GM12878 (cell line): Measurements from ENCODE around the gene ST7. TPM values are rescaled to one million over a fixed set of nuclear protein-coding genes. Genes with fewer than 3 reads are reported as not detected.

Experiments used
- ATAC-seq: fragments of 200-7000 bp; cut with Tn5 transposase; 3 replicates; pipeline ENCODE4 v1.9.1; 2020; ENCODE audit warnings: mild to moderate bottlenecking, moderate library complexity
- BruUV-seq: library from RNA; stranded (reverse); fragments of 400-500 nt; replicated peaks from 2 replicates; lab custom pipeline; 2021; lab: Mats Ljungman, UMichigan
- CTCF ChIA-PET: fragments of 300-600 bp; sonication (Branson Sonifier 250); formaldehyde crosslinking; extraction: SDS; loops from one replicate; lab custom pipeline; 2021; ENCODE audit warnings: inconsistent platforms; lab: Yijun Ruan, JAX
- POLR2A ChIA-PET: fragments of 350-600 bp; formaldehyde crosslinking; extraction: SDS; loops from one replicate; lab custom pipeline; 2021; ENCODE audit warnings: inconsistent platforms; lab: Charles Lee
- RAD21 ChIA-PET: fragments of 300-600 bp; sonication (Branson Sonifier 250); formaldehyde crosslinking; loops from one replicate; lab custom pipeline; 2023; ENCODE audit warnings: antibody characterized with exemption; ENCODE audit not compliant: unreplicated experiment; lab: Charles Lee
- SMC1A ChIA-PET: fragments of 300-600 bp; sonication (Branson Sonifier 250); formaldehyde crosslinking; loops from one replicate; lab custom pipeline; 2023; ENCODE audit not compliant: unreplicated experiment, uncharacterized antibody; lab: Charles Lee
- DNase-seq: peaks from one replicate; pipeline ENCODE4 v3.0.0-alpha.2; 2011; ENCODE audit warnings: low read depth, low spot score
- FAIRE-seq: peaks from 3 replicates; lab custom pipeline; 2011; peaks lifted over from hg19 to GRCh38; lab: Jason Lieb, UNC
- H2AFZ ChIP-seq: 2 replicates; pipeline ENCODE4 v1.6.0; 2011; ENCODE audit warnings: low read depth, low read length, control low read depth; ENCODE audit not compliant: control insufficient read depth
- H3K27ac ChIP-seq: 2 replicates; pipeline ENCODE4 v1.5.1; 2011; ENCODE audit warnings: control low read depth; ENCODE audit not compliant: control insufficient read depth, insufficient read depth
- H3K27me3 ChIP-seq, 2 experiments: replicated peaks in 1 of 2; 2 replicates each; pipeline versions ENCODE4 v1.6.0 to v1.6.1; 2011; ENCODE audit warnings: low read length in 1 of 2; ENCODE audit not compliant: control insufficient read depth in 2 of 2, insufficient read depth in 2 of 2
- H3K36me3 ChIP-seq, 2 experiments: 2 replicates each; pipeline ENCODE4 v1.5.1; 2011; ENCODE audit warnings: low read length in 1 of 2; ENCODE audit not compliant: control insufficient read depth in 2 of 2, insufficient read depth in 2 of 2
- H3K4me1 ChIP-seq: 2 replicates; pipeline ENCODE4 v1.6.1; 2011; ENCODE audit warnings: mild to moderate bottlenecking, low read length, moderate library complexity, mixed read lengths; ENCODE audit not compliant: control insufficient read depth, insufficient read depth
- H3K4me2 ChIP-seq: 2 replicates; pipeline ENCODE4 v1.6.0; 2011; ENCODE audit warnings: control low read depth; ENCODE audit not compliant: control insufficient read depth, insufficient read depth
- H3K4me3 ChIP-seq: fragments of 200-600 bp; sonication (generic); 2 replicates; pipeline ENCODE4 v1.5.1; 2016
- H3K79me2 ChIP-seq: 2 replicates; pipeline ENCODE4 v1.6.0; 2011; ENCODE audit warnings: low read length; ENCODE audit not compliant: control insufficient read depth, insufficient read depth
- H3K9ac ChIP-seq: 2 replicates; pipeline ENCODE4 v1.8.0; 2011; ENCODE audit warnings: low read length, control low read depth, mixed read lengths; ENCODE audit not compliant: control insufficient read depth, insufficient read depth
- H3K9me3 ChIP-seq: replicated peaks from 3 replicates; pipeline ENCODE4 v1.5.1; 2011; ENCODE audit warnings: mild to moderate bottlenecking, low read length; ENCODE audit not compliant: control insufficient read depth, insufficient read depth
- H4K20me1 ChIP-seq: 2 replicates; pipeline ENCODE4 v1.6.0; 2011; ENCODE audit not compliant: control insufficient read depth, insufficient read depth
- BRCA1 ChIP-seq: IDR thresholded peaks from 2 replicates; pipeline ENCODE4 v1.6.1; 2011; ENCODE audit warnings: low read depth, low read length, improper control_type of control experiment
- CHD1 ChIP-seq: IDR thresholded peaks from 2 replicates; pipeline ENCODE4 v1.6.1; 2012; ENCODE audit warnings: low read depth, low read length, improper control_type of control experiment
- ELK1 ChIP-seq: IDR thresholded peaks from 2 replicates; pipeline ENCODE4 v1.6.1; 2012; ENCODE audit warnings: low read depth, low read length, improper control_type of control experiment
- KAT2A ChIP-seq: conservative IDR thresholded peaks from 2 replicates; pipeline ENCODE4 v1.6.1; 2011; ENCODE audit warnings: low read depth, low read length; ENCODE audit not compliant: control insufficient read depth
- NFYA ChIP-seq: IDR thresholded peaks from 2 replicates; pipeline ENCODE4 v1.6.1; 2011; ENCODE audit warnings: low read depth, mild to moderate bottlenecking, low read length, improper control_type of control experiment, borderline replicate concordance
- PAX8 ChIP-seq: fragments of 450-650 bp; IDR thresholded peaks from 2 replicates; pipeline ENCODE4 v1.6.1; 2017; ENCODE audit warnings: mild to moderate bottlenecking, moderate library complexity
- RUNX3 ChIP-seq: IDR thresholded peaks from 2 replicates; pipeline ENCODE4 v1.6.1; 2012; ENCODE audit warnings: low read length, inconsistent platforms
- SIX5 ChIP-seq: IDR thresholded peaks from 2 replicates; pipeline ENCODE4 v1.6.1; 2011; ENCODE audit warnings: mild to moderate bottlenecking, low read depth, low read length, moderate library complexity; ENCODE audit not compliant: severe bottlenecking
- SPI1 ChIP-seq: IDR thresholded peaks from 2 replicates; pipeline ENCODE4 v1.6.1; 2011; ENCODE audit warnings: low read depth, mild to moderate bottlenecking, low read length, moderate library complexity, borderline replicate concordance; ENCODE audit not compliant: insufficient read depth
- ZNF207 ChIP-seq: fragments of 450-650 bp; IDR thresholded peaks from 2 replicates; pipeline ENCODE4 v1.6.1; 2014; ENCODE audit warnings: antibody characterized with exemption, mild to moderate bottlenecking, borderline replicate concordance
- WGBS: methylation state at CpG from one replicate; pipeline ENCODE4 v1.1.6; 2016; ENCODE audit warnings: low lambda C conversion rate; ENCODE audit not compliant: insufficient replicate concordance, insufficient coverage; ENCODE audit errors: missing lambda C conversion rate; 5-methylcytosine and 5-hydroxymethylcytosine counted together
- in situ Hi-C: fragments of 300-500 bp; cut with MboI; formaldehyde crosslinking; loops from 9 replicates; pipeline ENCODE4 v1.14.3; 2018; ENCODE audit warnings: mixed read lengths
- intact Hi-C: fragments of 100-400 bp; cut with micrococcal nuclease; formaldehyde crosslinking; loops from one replicate; pipeline ENCODE4 v1.14.2; 2022; ENCODE audit not compliant: unreplicated experiment
- polyA plus RNA-seq, 11 experiments: library from polyadenylated mRNA; depleted of rRNA in 4 of 11; unstranded in 6 of 11; stranded (reverse) in 5 of 11; fragments of >200 nt; fragmentation: Nextera tagmentation in 4 of 11; fragmentation: Illumina TruSeq in 1 of 11; extraction: Ambion mirVana in 4 of 11; extraction: Trizol in 1 of 11; gene quantifications; 1 replicate in 1 of 11; 2 replicates in 10 of 11; pipeline versions ENCODE4 v1.2.1 to v1.2.3, GENCODE V29; 2011 to 2016; ENCODE audit warnings: inconsistent platforms in 2 of 11, missing spikeins in 2 of 11, low read depth in 1 of 11
- total RNA-seq, 4 experiments: library from RNA; depleted of rRNA in 3 of 4; stranded (reverse); fragments of >200 nt in 3 of 4; fragmentation: Illumina TruSeq in 1 of 4; extraction: Trizol in 1 of 4; gene quantifications; 2 replicates each; pipeline versions ENCODE4 v1.2.1 to v1.2.3, GENCODE V29; 2013 to 2021
- TF ChIP-seq, protein P1 (sequence below): IDR thresholded peaks from 2 replicates; pipeline ENCODE4 v1.6.1; 2011; ENCODE audit warnings: borderline replicate concordance, low read depth, mild to moderate bottlenecking, moderate library complexity, mixed read lengths, low read length; ENCODE audit not compliant: insufficient read depth; ENCODE audit errors: extremely low read length
- TF ChIP-seq, protein P2 (sequence below): IDR thresholded peaks from 2 replicates; pipeline ENCODE4 v1.6.1; 2011; ENCODE audit warnings: mild to moderate bottlenecking, low read depth, low read length, moderate library complexity; ENCODE audit not compliant: insufficient replicate concordance

Gene ST7
- total and polyA plus RNA-seq, 10 of the 15 experiments (the other 5 are each of a cell fraction or from before 2014, with no cell fraction given): 27.7 to 76.4 (median 53.6) TPM

DNA sequence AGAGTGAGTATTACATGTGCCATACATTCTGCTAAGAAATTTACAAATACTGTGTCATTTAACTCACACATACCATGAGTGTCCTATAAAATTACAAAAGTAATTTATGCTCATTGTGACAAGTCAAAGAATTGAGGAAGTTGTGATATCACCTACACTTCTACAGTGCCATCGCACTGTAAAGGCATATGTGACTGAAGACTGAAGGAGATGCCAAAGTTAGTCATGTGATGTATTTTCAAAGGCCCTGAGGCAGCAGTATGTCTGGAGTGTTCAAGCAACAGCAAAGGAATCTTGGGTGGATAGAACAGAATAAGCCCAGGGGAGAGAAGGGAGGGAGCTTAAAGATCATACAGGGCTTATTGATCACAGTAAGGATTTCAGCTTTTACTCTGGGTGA is 192.8 kb downstream of the ST7 start:
- intact Hi-C loops: no loop called here
- POLR2A ChIA-PET: no interaction called here
- no peak; the same call in 1 of the 3 replicates for ATAC-seq
- TF ChIP-seq SPI1 (no peak), BRCA1 (no peak), ZNF207 (no peak)
- TF ChIP-seq, protein P1, sequence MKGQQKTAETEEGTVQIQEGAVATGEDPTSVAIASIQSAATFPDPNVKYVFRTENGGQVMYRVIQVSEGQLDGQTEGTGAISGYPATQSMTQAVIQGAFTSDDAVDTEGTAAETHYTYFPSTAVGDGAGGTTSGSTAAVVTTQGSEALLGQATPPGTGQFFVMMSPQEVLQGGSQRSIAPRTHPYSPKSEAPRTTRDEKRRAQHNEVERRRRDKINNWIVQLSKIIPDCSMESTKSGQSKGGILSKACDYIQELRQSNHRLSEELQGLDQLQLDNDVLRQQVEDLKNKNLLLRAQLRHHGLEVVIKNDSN: no peak
- TF ChIP-seq, all 136 proteins: peak for 0
- in situ Hi-C loops: no loop called here
- ChIA-PET SMC1A (interaction anchor here (0.9 to 1.7 kb wide), 3 partner anchors 17 to 67 kb away, joined by 3 to 5 read pairs (median 3); no protein-coding TSS in a partner anchor), RAD21 (interaction anchor here (1.0 to 2.2 kb wide), 2 partner anchors 18 to 175 kb away, joined by 3 to 7 read pairs; no protein-coding TSS in a partner anchor), CTCF (interaction anchor here (0.6 to 1.6 kb wide), 5 partner anchors 12 to 216 kb away, joined by 3 to 4 read pairs (median 3); no protein-coding TSS in a partner anchor)
- FAIRE-seq (peak; percentile 70), DNase-seq (no peak)
- Histone ChIP-seq H3K27me3 (no peaks in the 10 kb centered on the region), H3K4me1 (no peaks in the 10 kb centered on the region), H3K9me3 (no peaks in the 10 kb centered on the region), H3K36me3 (peaks cover 0 to 20% of the 10 kb centered on the region in 2 experiments; a peak in 3 of 4 replicates), H3K4me2 (no peak overlapping the region), H4K20me1 (no peaks in the 10 kb centered on the region), H3K4me3 (no peak overlapping the region), H3K9ac (no peak overlapping the region), H2AFZ (no peak overlapping the region), H3K27ac (no peak overlapping the region), H3K79me2 (no peaks in the 10 kb centered on the region)
- 100% methylated on average over 1 of the region's 1 CpG for WGBS
- no TSS peak for BruUV-seq

DNA sequence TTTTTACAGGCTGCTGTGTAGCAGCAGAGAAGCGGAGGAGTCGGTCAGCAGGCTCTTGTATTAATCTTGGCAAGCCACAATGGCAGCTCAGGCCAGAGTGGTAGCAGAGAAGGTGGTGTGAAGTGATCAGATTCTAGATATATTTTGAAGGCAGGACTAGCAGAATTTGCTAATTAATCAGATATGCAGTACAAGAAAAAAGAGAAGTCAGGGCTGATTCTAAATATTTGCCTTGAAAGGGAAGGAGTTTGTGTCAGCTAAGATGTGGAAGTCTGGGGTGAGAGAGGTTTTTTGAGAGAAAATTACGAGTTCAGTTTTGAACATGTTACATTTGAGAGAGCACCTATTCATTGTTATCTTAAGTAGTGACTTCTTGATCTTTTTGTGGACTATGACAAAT is 193.2 kb downstream of the ST7 start:
- CTCF ChIA-PET: interaction anchor here (1.0 to 1.6 kb wide), 3 partner anchors 12 to 161 kb away, joined by 3 to 4 read pairs (median 4); no protein-coding TSS in a partner anchor
- POLR2A ChIA-PET: no interaction called here
- in situ Hi-C loops: no loop called here

More for the DNA sequence above, 193.2 kb downstream of the ST7 start:
- 98% methylated on average over 3 of the region's 3 CpGs for WGBS
- H3K79me2 ChIP-seq: no peaks in the 10 kb centered on the region
- no peaks in the 10 kb centered on the region for H3K4me1 ChIP-seq
- no peak overlapping the region for H3K4me2 ChIP-seq
- peaks cover 0 to 21% of the 10 kb centered on the region in 2 experiments; a peak in 3 of 4 replicates for H3K36me3 ChIP-seq
- H3K9me3 ChIP-seq: no peaks in the 10 kb centered on the region
- ChIA-PET RAD21 (interaction anchor here (1.0 kb wide), 1 partner anchor 175 kb away, joined by 3 read pairs; no protein-coding TSS in a partner anchor), SMC1A (interaction anchor here (1.5 to 1.7 kb wide), 2 partner anchors 21 to 66 kb away, joined by 3 to 5 read pairs; no protein-coding TSS in a partner anchor)
- no peaks in the 10 kb centered on the region for H3K27me3 ChIP-seq
- BruUV-seq: no TSS peak
- ATAC-seq (no peak), DNase-seq (no peak), FAIRE-seq (no peak)
- no peak overlapping the region for H3K27ac ChIP-seq
- H3K4me3 ChIP-seq: no peak overlapping the region
- no peaks in the 10 kb centered on the region for H4K20me1 ChIP-seq
- H3K9ac ChIP-seq: no peak overlapping the region
- intact Hi-C loops: no loop called here
- no peak overlapping the region for H2AFZ ChIP-seq
- TF ChIP-seq CHD1: no peak
- no peak for TF ChIP-seq RUNX3
- TF ChIP-seq SIX5: no peak
- TF ChIP-seq NFYA: no peak
- no peak for TF ChIP-seq KAT2A
- TF ChIP-seq, protein P2, sequence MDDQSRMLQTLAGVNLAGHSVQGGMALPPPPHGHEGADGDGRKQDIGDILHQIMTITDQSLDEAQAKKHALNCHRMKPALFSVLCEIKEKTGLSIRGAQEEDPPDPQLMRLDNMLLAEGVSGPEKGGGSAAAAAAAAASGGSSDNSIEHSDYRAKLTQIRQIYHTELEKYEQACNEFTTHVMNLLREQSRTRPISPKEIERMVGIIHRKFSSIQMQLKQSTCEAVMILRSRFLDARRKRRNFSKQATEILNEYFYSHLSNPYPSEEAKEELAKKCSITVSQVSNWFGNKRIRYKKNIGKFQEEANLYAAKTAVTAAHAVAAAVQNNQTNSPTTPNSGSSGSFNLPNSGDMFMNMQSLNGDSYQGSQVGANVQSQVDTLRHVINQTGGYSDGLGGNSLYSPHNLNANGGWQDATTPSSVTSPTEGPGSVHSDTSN: no peak
- TF ChIP-seq PAX8: no peak
- no peak for TF ChIP-seq ELK1
